Mucosa of stomach (tissue), 1 donor: Measurements from ENCODE around the gene VPS37B.
A peak's percentile ranks its signal among the peaks of the same experiment; 100 is the strongest.

Source experiments
- H3K27me3 ChIP-seq: one replicate; pipeline ENCODE4 v1.7.0; 2013; ENCODE audit warnings: mild to moderate bottlenecking, low read length; ENCODE audit not compliant: control insufficient read depth, insufficient read depth
- H3K36me3 ChIP-seq: one replicate; pipeline ENCODE4 v1.7.0; 2013; ENCODE audit warnings: low read length; ENCODE audit not compliant: control insufficient read depth, insufficient read depth
- H3K4me1 ChIP-seq: one replicate; pipeline ENCODE4 v1.7.0; 2013; ENCODE audit warnings: mild to moderate bottlenecking, low read length; ENCODE audit not compliant: control insufficient read depth, insufficient read depth
- H3K4me3 ChIP-seq: one replicate; pipeline ENCODE4 v1.7.0; 2013; ENCODE audit warnings: low read length
- H3K9ac ChIP-seq: one replicate; pipeline ENCODE4 v1.7.0; 2013; ENCODE audit warnings: mild to moderate bottlenecking, low read length, moderate library complexity
- H3K9me3 ChIP-seq: one replicate; pipeline ENCODE4 v1.7.0; 2013; ENCODE audit warnings: mild to moderate bottlenecking, low read length, moderate library complexity; ENCODE audit not compliant: control insufficient read depth
- donor health status: Pancreatic carcinoma.

Gene VPS37B

GRCh38 chr12:122834104-122834920, 61.6 kb downstream of the VPS37B start:
- Histone ChIP-seq H3K9me3 (no peaks in the 10 kb centered on the region), H3K4me3 (no peak overlapping the region), H3K4me1 (peaks cover 34% of the 10 kb centered on the region), H3K9ac (peak overlapping the region; percentile 40), H3K27me3 (no peaks in the 10 kb centered on the region), H3K36me3 (no peaks in the 10 kb centered on the region)

- no peaks in the 10 kb centered on the region for H3K27me3 ChIP-seq
- H3K36me3 ChIP-seq: no peaks in the 10 kb centered on the region
- H3K4me1 ChIP-seq: peaks cover 19% of the 10 kb centered on the region
- H3K9ac ChIP-seq: no peak overlapping the region
- no peaks in the 10 kb centered on the region for H3K9me3 ChIP-seq
- H3K4me3 ChIP-seq: no peak overlapping the region
Observed at GRCh38 chr12:122830517-122831214, 65.3 kb downstream of the VPS37B start.

DNA sequence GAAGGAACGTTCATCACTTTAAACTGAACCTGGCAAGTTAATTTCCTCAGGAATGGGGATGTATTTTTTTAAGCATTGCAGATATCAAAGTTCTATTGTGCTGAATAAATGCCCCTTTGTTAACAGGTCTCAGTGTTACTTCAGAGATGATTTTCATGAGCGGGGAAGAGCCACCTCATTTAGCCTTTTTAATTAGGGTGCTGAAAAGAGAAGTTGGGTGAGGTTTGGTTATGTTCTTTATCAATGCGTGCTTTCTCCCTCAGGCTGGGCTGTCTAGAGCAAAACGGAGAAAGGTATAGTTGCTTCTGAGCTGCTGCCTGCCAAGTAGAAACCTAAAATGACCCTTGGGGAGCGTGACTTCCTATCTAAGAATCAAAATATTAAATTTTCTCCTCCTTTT, 68.7 kb downstream of the VPS37B start:
- no peak overlapping the region for H3K9ac ChIP-seq
- H3K4me3 ChIP-seq: no peak overlapping the region
- peaks cover 25% of the 10 kb centered on the region for H3K4me1 ChIP-seq

DNA sequence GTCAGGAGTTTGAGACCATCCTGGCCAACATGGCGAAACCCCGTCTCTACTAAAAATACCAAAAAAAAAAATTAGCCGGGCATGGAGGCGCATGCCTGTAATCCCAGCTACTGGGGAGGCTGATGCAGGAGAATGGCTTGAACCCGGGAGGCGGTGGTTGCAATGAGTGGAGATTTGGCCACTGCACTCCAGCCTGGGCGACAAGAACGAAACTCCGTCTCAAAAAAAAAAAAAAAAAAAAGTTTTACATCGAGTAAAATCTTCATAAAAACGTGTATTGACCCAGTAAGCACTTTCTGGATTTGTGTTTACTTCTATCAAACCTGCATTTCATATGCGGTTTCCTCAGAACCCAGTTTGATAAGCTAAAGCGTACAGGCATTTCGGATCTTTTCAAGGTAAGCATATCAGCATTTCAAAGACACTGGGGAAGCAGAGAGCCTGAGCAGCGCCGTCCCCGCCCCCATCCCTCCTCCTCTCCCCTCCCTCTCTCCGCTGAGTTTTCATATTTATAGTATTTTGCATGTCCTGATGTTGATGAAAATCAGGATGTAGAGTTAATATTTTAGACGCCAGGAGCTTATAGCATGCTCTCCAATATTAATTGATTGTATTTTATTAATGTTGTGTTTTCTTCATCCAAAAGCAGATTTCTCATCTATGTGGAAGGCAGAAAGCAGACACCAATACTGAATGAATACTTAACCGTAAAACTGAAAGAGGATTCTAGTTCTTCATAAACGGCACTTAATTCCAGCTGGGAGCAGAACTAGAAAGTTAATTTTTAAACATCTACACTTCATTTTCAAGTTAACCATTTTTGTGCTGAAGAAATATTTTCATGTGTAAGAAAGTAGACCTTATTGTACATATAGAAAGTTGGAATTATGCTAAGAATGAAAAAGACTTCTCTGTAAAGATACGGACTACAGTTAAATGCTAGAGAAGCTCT, 69.9 kb downstream of the VPS37B start:
- Histone ChIP-seq H3K4me3 (peak overlapping the region; percentile 36), H3K36me3 (no peaks in the 10 kb centered on the region), H3K4me1 (peaks cover 24% of the 10 kb centered on the region), H3K9ac (peak overlapping the region; percentile 39), H3K27me3 (no peaks in the 10 kb centered on the region), H3K9me3 (no peaks in the 10 kb centered on the region)

More for the DNA sequence above, 68.7 kb downstream of the VPS37B start:
- Histone ChIP-seq H3K36me3 (no peaks in the 10 kb centered on the region), H3K9me3 (no peaks in the 10 kb centered on the region), H3K27me3 (no peaks in the 10 kb centered on the region)

DNA sequence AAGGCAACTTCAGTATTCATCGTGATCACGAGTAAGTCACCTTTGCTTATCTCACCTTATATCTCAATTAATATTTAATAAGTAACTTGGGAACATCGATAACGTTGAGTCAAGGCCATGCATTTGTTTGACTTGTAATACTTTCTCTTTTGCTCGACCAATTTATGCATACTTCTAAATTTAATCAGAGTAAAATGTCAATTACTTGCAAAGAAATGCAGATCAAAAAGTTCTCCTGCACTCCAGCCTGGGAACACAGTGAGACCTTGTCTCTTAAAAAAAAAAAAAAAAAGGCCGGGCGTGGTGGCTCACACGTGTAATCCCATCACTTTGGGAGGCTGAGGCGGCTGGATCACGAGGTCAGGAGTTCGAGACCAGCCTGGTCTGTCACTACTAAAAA, 72.5 kb downstream of the VPS37B start:
- no peaks in the 10 kb centered on the region for H3K27me3 ChIP-seq
- no peaks in the 10 kb centered on the region for H3K36me3 ChIP-seq
- H3K4me3 ChIP-seq: no peak overlapping the region
- no peak overlapping the region for H3K9ac ChIP-seq
- peaks cover 17% of the 10 kb centered on the region for H3K4me1 ChIP-seq
- no peaks in the 10 kb centered on the region for H3K9me3 ChIP-seq

DNA sequence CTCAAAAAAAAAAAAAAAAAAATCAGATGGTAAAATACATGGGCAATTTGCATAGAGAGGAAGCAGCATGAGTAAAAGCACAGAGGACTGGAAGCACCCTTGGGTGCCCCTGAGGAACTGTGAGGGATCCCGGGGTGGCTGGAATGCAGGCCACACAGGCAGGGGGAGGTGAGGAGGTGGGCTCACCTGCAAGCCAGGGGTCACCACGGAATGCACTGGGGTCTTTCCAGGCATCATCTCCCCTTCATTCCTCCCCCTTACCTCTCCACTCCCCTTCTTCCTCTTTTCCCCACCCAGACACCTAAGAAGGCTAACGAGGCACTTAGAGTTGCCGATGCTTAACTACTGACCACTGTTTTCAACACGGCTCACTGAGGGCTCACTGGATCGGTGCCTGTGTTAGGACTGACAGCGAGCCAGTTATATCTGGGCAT, 75.1 kb downstream of the VPS37B start:
- Histone ChIP-seq H3K4me1 (peaks cover 6% of the 10 kb centered on the region), H3K27me3 (no peaks in the 10 kb centered on the region), H3K4me3 (no peak overlapping the region), H3K36me3 (no peaks in the 10 kb centered on the region), H3K9me3 (no peaks in the 10 kb centered on the region), H3K9ac (no peak overlapping the region)

- Histone ChIP-seq H3K9me3 (no peaks in the 10 kb centered on the region), H3K4me1 (peaks cover 6% of the 10 kb centered on the region), H3K27me3 (no peaks in the 10 kb centered on the region), H3K9ac (no peak overlapping the region), H3K4me3 (no peak overlapping the region), H3K36me3 (no peaks in the 10 kb centered on the region)
Observed at GRCh38 chr12:122820138-122820537, 75.8 kb downstream of the VPS37B start.

- no peak overlapping the region for H3K4me3 ChIP-seq
- no peaks in the 10 kb centered on the region for H3K36me3 ChIP-seq
- peaks cover 6% of the 10 kb centered on the region for H3K4me1 ChIP-seq
- H3K9ac ChIP-seq: no peak overlapping the region
- no peaks in the 10 kb centered on the region for H3K9me3 ChIP-seq
- H3K27me3 ChIP-seq: no peaks in the 10 kb centered on the region
Observed at GRCh38 chr12:122819209-122819785, 76.6 kb downstream of the VPS37B start.
